SK-N-MC (cell line): ENCODE data around the gene VSIG10L2.

Experiments
- DNase-seq: peaks from one replicate; pipeline ENCODE4 v3.0.0-alpha.2; 2011; ENCODE audit warnings: low read depth, low spot score
- H3K27ac ChIP-seq: fragments of 200-600 bp; sonication (generic); 2 replicates; pipeline ENCODE4 v1.5.1; 2016; ENCODE audit warnings: mixed run types
- H3K36me3 ChIP-seq: fragments of 200-600 bp; sonication (generic); 2 replicates; pipeline ENCODE4 v1.6.1; 2017; ENCODE audit warnings: antibody characterized with exemption, low read length, mixed read lengths; ENCODE audit not compliant: insufficient read depth
- H3K4me3 ChIP-seq: fragments of 200-600 bp; sonication (generic); 2 replicates; pipeline ENCODE4 v1.5.1; 2016
- H3K9ac ChIP-seq: fragments of 200-600 bp; sonication (generic); 2 replicates; pipeline ENCODE4 v1.8.0; 2017; ENCODE audit warnings: mixed run types, mixed read lengths; ENCODE audit not compliant: insufficient read length
- H3K9me3 ChIP-seq: fragments of 200-600 bp; sonication (generic); 2 replicates; pipeline ENCODE4 v1.6.1; 2017; ENCODE audit warnings: low read depth, mild to moderate bottlenecking, antibody characterized with exemption, low read length, moderate library complexity, mixed read lengths
- EZH2 ChIP-seq: fragments of 200-600 bp; sonication (generic); IDR thresholded peaks from one replicate; pipeline ENCODE4 v1.6.1; 2017; ENCODE audit warnings: antibody characterized with exemption
- FOXP2 ChIP-seq: optimal IDR thresholded peaks from 2 replicates; pipeline ENCODE3; 2011; ENCODE audit warnings: mild to moderate bottlenecking, moderate library complexity; ENCODE audit not compliant: insufficient read depth; ENCODE audit errors: extremely low read length, control extremely low read depth
- POLR2AphosphoS5 ChIP-seq: IDR thresholded peaks from 2 replicates; pipeline ENCODE4 v1.6.1; 2012; ENCODE audit warnings: mild to moderate bottlenecking, low read depth, low read length, borderline replicate concordance

VSIG10L2 gene

DNA sequence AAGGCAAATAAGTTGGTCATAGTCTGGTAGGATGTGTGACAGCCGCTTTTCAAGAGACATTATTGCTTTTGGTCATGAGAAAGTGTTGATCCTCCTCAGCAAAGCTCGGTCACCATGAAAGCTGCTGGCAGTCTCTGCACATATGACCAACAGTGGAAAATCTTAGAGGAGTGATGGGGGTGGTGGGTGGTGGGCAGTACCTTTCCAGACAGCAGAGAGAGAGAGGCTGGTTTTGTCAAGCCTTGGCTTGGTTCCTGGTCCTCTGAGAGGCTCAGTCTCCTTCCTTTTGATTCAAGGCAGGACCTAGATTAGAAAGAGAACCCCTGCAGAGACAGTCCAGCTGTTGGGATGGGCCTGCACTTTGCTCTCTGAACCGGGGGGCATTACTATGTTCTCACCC is 20.0 kb upstream of the VSIG10L2 start:
- Histone ChIP-seq H3K4me3 (no peak overlapping the region), H3K9me3 (no peaks in the 10 kb centered on the region), H3K9ac (no peak overlapping the region), H3K27ac (no peak overlapping the region), H3K36me3 (no peaks in the 10 kb centered on the region)
- no peak for DNase-seq
- TF ChIP-seq EZH2: no peak
- TF ChIP-seq POLR2AphosphoS5: no peak
- TF ChIP-seq FOXP2: no peak

DNA sequence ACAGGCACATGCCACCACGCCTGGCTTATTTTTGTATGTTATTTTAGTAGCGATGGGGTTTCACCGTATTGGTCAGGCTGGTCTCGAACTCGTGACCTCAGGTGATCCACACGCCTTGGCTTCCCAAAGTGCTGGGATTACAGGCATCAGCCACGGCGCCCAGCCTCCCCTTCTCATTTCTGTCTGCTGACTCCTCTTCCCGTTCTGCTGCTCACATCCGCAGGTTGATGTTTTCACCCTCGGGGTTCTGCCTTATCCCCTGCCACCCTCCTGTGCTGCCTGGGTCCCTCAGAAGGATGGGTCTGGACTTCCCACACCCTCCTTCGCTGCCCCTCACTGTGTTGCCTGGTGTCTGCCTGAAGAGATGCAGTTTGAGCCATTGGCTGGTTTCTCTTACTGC is 19.2 kb upstream of the VSIG10L2 start:
- Histone ChIP-seq H3K9me3 (no peaks in the 10 kb centered on the region), H3K4me3 (no peak overlapping the region), H3K36me3 (no peaks in the 10 kb centered on the region), H3K9ac (no peak overlapping the region), H3K27ac (no peak overlapping the region)
- no peak for DNase-seq
- TF ChIP-seq EZH2: no peak
- no peak for TF ChIP-seq FOXP2
- TF ChIP-seq POLR2AphosphoS5: no peak

DNA sequence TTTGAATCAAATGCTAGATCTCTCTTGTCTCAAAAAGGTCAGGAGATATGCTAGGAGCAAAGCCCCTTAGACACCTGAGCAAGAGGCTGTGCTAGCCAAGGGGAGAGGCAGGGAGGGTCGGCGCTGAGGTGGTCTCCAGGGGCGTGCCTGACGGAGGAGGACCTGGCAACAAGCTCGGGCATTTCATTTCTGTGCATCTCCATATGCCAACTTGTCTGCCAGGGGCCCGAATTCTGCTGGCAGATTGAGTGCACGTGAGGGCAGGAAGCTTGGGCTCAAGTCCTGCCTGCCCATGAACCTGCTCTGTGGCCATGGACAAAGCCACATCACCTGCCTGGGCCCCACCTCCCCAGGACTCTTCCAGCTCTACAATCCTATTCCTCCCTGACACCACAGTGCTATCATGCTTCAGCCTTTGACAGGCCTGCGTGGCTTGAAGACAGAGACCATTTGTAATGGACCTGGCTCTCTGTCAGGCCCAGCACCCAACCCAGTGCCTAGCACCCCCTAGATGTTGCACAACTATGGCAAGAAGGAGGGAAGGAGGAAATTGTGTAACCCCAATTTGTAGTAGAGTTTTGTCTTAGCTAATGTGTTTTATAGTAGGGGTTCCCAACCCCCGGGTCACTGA is 16.3 kb upstream of the VSIG10L2 start:
- Histone ChIP-seq H3K4me3 (no peak overlapping the region), H3K9ac (no peak overlapping the region), H3K9me3 (no peaks in the 10 kb centered on the region), H3K27ac (no peak overlapping the region), H3K36me3 (no peaks in the 10 kb centered on the region)
- TF ChIP-seq FOXP2: no peak
- TF ChIP-seq POLR2AphosphoS5: no peak
- TF ChIP-seq EZH2: no peak
- no peak for DNase-seq

DNA sequence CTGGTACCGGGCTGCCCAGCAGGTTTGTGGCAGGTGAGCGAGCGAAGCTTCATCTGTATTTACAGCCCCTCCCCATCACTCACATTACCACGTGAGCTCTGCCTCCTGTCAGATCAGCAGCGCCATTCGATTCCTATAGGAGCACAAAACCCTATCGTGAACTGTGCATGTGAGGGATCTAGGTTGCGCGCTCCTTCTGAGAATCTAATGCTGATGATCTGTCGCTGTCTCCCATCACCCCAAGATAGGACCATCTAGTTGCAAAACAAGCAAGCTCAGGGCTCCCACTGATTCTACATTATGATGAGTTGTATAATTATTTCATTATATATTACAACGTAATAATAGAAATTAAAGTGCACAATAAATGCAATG is 15.8 kb upstream of the VSIG10L2 start:
- no peak for TF ChIP-seq EZH2
- no peak for TF ChIP-seq FOXP2
- TF ChIP-seq POLR2AphosphoS5: no peak
- no peak for DNase-seq
- H3K4me3 ChIP-seq: no peak overlapping the region
- no peak overlapping the region for H3K9ac ChIP-seq
- H3K27ac ChIP-seq: no peak overlapping the region
- no peaks in the 10 kb centered on the region for H3K9me3 ChIP-seq
- no peaks in the 10 kb centered on the region for H3K36me3 ChIP-seq

DNA sequence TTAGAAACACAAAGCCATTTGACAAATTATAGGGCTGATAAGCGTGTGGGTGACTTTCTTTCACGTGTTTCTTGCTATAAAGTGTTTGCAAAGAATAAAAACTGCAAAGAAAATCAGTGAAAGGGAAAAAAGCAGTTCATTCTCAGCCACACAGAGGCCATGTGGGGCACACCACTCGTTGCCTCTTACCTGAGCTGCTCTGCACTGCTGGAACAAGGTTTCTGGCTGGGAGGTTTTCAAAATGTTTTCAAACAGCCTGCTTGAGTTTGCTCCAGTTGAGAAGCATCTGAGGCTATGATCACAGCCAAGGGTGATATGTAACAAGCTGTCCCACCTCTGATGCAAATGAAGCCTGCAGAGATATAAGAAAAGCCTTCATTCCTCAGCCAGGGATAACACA is 14.7 kb upstream of the VSIG10L2 start:
- no peaks in the 10 kb centered on the region for H3K9me3 ChIP-seq
- H3K9ac ChIP-seq: no peak overlapping the region
- TF ChIP-seq EZH2 (no peak), FOXP2 (no peak), POLR2AphosphoS5 (no peak)
- peak overlapping the region; percentile 54 for H3K4me3 ChIP-seq
- H3K36me3 ChIP-seq: no peaks in the 10 kb centered on the region
- peak overlapping the region; percentile 27 for H3K27ac ChIP-seq
- no peak for DNase-seq

DNA sequence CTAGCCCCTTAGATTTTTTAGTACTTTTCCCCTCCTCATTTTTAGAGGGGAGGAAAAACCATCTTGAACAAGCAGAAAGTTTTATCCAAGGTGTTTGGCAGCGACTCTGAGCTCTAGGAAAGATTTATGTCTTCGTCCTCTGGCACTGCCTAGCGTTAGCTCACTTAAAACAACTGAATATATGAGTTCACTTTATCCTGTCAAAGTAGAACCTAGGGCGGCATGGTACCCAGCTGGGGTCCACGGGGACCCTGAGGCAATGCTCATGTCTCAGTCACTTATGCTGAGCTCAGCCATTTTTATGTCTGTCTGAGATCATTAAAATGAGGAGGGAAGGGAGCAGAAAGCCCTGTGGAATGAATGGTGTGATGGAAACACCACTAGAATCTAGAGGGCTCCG is 14.2 kb upstream of the VSIG10L2 start:
- H3K9me3 ChIP-seq: no peaks in the 10 kb centered on the region
- DNase-seq: peak; percentile 62
- TF ChIP-seq EZH2 (no peak), FOXP2 (no peak), POLR2AphosphoS5 (peak; percentile 55; the same call in 1 of the 2 replicates)
- no peak overlapping the region for H3K9ac ChIP-seq
- H3K4me3 ChIP-seq: peak overlapping the region; percentile 54
- H3K27ac ChIP-seq: peak overlapping the region; percentile 27; the same call in 1 of the 2 replicates
- H3K36me3 ChIP-seq: no peaks in the 10 kb centered on the region

DNA sequence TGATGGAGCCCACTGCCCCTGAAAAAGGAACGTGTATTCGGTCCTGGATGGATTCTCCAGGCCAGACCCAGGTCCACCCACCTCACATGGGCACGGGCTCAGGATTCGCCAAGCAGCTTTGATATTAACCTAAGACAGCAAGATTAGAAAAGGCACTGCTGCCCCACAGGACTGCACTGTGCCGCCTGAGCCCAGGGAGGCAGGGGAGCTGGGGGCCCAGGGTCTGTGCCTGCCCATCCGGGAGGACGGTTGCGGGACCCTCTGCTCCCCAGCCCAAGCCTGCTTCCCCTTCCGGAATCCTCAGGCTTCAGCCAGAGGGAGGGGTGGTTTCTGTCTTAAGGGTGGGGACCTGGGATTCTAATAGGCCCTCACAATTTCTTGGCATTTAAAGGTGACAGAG is 13.5 kb upstream of the VSIG10L2 start:
- Histone ChIP-seq H3K36me3 (no peaks in the 10 kb centered on the region), H3K9me3 (no peaks in the 10 kb centered on the region), H3K4me3 (no peak overlapping the region), H3K27ac (0 out of 2 replicates have a peak overlapping the region, but pooled peaks have one; percentile 19), H3K9ac (no peak overlapping the region)
- no peak for DNase-seq
- TF ChIP-seq POLR2AphosphoS5 (no peak), FOXP2 (no peak), EZH2 (no peak)

DNA sequence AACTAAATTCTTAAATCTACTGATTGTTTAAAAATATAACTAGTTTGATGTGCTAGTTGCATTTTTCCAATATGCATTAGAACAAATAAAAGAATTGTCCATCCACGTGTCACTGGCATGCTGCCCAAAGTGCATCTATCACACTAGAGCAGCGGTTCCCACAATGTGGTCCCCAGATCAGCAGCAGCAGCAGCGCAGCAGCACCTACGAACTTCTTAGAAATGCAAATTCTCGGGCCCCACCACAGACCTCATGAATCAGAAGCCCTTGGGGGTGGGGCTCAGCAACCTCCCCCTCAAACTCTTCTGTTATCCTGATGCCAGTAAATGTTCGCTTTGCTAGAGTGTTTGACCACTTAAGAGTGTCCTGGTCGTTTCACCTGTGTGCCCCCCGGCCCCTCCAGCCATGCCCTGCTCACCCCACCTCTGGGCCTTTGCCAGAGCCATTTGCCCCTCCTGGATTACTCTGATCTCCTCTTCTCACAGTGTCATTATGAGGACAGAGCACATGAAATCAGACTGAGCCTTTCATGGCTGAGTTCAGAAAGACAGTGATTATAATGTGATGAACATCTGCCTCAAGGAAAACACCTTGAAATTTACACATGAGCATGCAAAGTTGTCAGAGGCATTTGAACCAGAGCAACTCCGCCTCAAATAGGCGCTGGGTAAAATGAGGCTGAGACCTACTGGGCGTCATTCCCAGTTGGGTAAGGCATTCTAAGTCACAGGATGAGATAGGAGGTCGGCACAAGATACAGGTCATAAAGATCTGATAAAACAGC is 12.6 kb upstream of the VSIG10L2 start:
- no peak for TF ChIP-seq POLR2AphosphoS5
- TF ChIP-seq FOXP2: no peak
- TF ChIP-seq EZH2: no peak
- no peaks in the 10 kb centered on the region for H3K36me3 ChIP-seq
- no peak overlapping the region for H3K27ac ChIP-seq
- H3K4me3 ChIP-seq: no peak overlapping the region
- no peak overlapping the region for H3K9ac ChIP-seq
- no peaks in the 10 kb centered on the region for H3K9me3 ChIP-seq
- DNase-seq: no peak
